ACC112 (cell line): ENCODE results near the gene MYF6.
"Not testable (repeated sequence)": the region's sequence is repeated elsewhere in the genome, so short reads cannot be mapped to it uniquely, and the experiment has no call there.

Experiments
- H2AFZ ChIP-seq: fragments of 200-600 bp; sonication (generic); one replicate; pipeline ENCODE4 v1.6.0; 2017; ENCODE audit warnings: antibody characterized with exemption, low read length; ENCODE audit not compliant: unreplicated experiment
- H3K27ac ChIP-seq: fragments of 200-600 bp; sonication (generic); 2 replicates; pipeline ENCODE4 v1.5.1; 2014; ENCODE audit warnings: low read depth, mild to moderate bottlenecking, antibody characterized with exemption, low read length, moderate library complexity
- H3K27me3 ChIP-seq: fragments of 200-600 bp; sonication (generic); 2 replicates; pipeline ENCODE4 v1.6.1; 2014; ENCODE audit warnings: mild to moderate bottlenecking, antibody characterized with exemption, low read length, moderate library complexity, mixed read lengths; ENCODE audit not compliant: insufficient read depth
- H3K36me3 ChIP-seq: fragments of 200-600 bp; sonication (generic); 2 replicates; pipeline ENCODE4 v1.6.1; 2016; ENCODE audit warnings: mild to moderate bottlenecking, antibody characterized with exemption, low read length, moderate library complexity, mixed read lengths; ENCODE audit not compliant: insufficient read depth
- H3K4me1 ChIP-seq: fragments of 200-600 bp; sonication (generic); one replicate; pipeline ENCODE4 v1.6.1; 2016; ENCODE audit warnings: low read length, mixed read lengths; ENCODE audit not compliant: insufficient read depth, unreplicated experiment, control insufficient read depth
- H3K4me3 ChIP-seq: fragments of 200-600 bp; sonication (generic); 2 replicates; pipeline ENCODE4 v1.5.1; 2014; ENCODE audit warnings: mild to moderate bottlenecking, low read depth, low read length
- H3K79me2 ChIP-seq: fragments of 200-600 bp; sonication (generic); one replicate; pipeline ENCODE4 v1.6.0; 2016; ENCODE audit warnings: low read length; ENCODE audit not compliant: control insufficient read depth, unreplicated experiment, insufficient read depth

Gene MYF6

GRCh38 chr12:80707126-80707829 lies at the start of gene MYF6:
TSS of gene MYF6 (plus strand) at chr12:80707634. CDS start at chr12:80707720, 86 bp downstream.
- Histone ChIP-seq H3K4me1 (peaks cover 14% of the 10 kb centered on the region), H3K79me2 (no peaks in the 10 kb centered on the region), H3K27me3 (no peaks in the 10 kb centered on the region), H3K36me3 (no peaks in the 10 kb centered on the region), H3K4me3 (peak within 1 kb of the TSS; percentile 63), H3K27ac (no peak within 1 kb of the TSS), H2AFZ (no peak within 1 kb of the TSS)

GRCh38 chr12:80659512-80660063 lies 47.8 kb upstream of the MYF6 start:
- no peaks in the 10 kb centered on the region for H3K79me2 ChIP-seq
- H3K4me3 ChIP-seq = no peak overlapping the region
- H3K27me3 ChIP-seq = no peaks in the 10 kb centered on the region
- H3K27ac ChIP-seq = no peak overlapping the region
- H2AFZ ChIP-seq = no peak overlapping the region
- no peaks in the 10 kb centered on the region for H3K36me3 ChIP-seq
- H3K4me1 ChIP-seq = peaks cover 7% of the 10 kb centered on the region

- Histone ChIP-seq H3K27me3 (no peaks in the 10 kb centered on the region), H3K79me2 (no peaks in the 10 kb centered on the region), H3K4me3 (no peak overlapping the region), H3K27ac (no peak overlapping the region), H3K36me3 (no peaks in the 10 kb centered on the region), H2AFZ (no peak overlapping the region), H3K4me1 (no peaks in the 10 kb centered on the region)
These were observed 44.8 kb upstream of the MYF6 start for GRCh38 chr12:80662586-80662985.

GRCh38 chr12:80670214-80670613 lies 37.2 kb upstream of the MYF6 start:
- Histone ChIP-seq H3K27ac (no peak overlapping the region), H3K4me1 (peaks cover 6% of the 10 kb centered on the region), H3K4me3 (no peak overlapping the region), H2AFZ (no peak overlapping the region), H3K27me3 (no peaks in the 10 kb centered on the region), H3K36me3 (no peaks in the 10 kb centered on the region), H3K79me2 (no peaks in the 10 kb centered on the region)

GRCh38 chr12:80676042-80676636 lies 31.3 kb upstream of the MYF6 start:
- not testable (repeated sequence) for H3K27me3 ChIP-seq, H3K4me1 ChIP-seq, H3K4me3 ChIP-seq, H3K36me3 ChIP-seq, H2AFZ ChIP-seq, H3K79me2 ChIP-seq, H3K27ac ChIP-seq

- H3K4me1 ChIP-seq = peaks cover 6% of the 10 kb centered on the region
- H3K27me3 ChIP-seq = no peaks in the 10 kb centered on the region
These were observed 30.6 kb upstream of the MYF6 start for GRCh38 chr12:80676856-80677255.

GRCh38 chr12:80677994-80678393 lies 29.4 kb upstream of the MYF6 start:
- no peaks in the 10 kb centered on the region for H3K79me2 ChIP-seq
- no peak overlapping the region for H2AFZ ChIP-seq
- H3K36me3 ChIP-seq = no peaks in the 10 kb centered on the region
- H3K27me3 ChIP-seq = no peaks in the 10 kb centered on the region
- peaks cover 6% of the 10 kb centered on the region for H3K4me1 ChIP-seq
- no peak overlapping the region for H3K4me3 ChIP-seq
- no peak overlapping the region for H3K27ac ChIP-seq

More at GRCh38 chr12:80676856-80677255, 30.6 kb upstream of the MYF6 start:
- no peaks in the 10 kb centered on the region for H3K36me3 ChIP-seq
- no peak overlapping the region for H3K4me3 ChIP-seq
- H3K79me2 ChIP-seq = no peaks in the 10 kb centered on the region
- no peak overlapping the region for H2AFZ ChIP-seq
- H3K27ac ChIP-seq = no peak overlapping the region

GRCh38 chr12:80679346-80680131 lies 27.9 kb upstream of the MYF6 start:
- no peak overlapping the region for H2AFZ ChIP-seq
- no peaks in the 10 kb centered on the region for H3K79me2 ChIP-seq
- no peaks in the 10 kb centered on the region for H3K27me3 ChIP-seq
- no peak overlapping the region for H3K27ac ChIP-seq
- no peak overlapping the region for H3K4me3 ChIP-seq
- H3K36me3 ChIP-seq = no peaks in the 10 kb centered on the region
- H3K4me1 ChIP-seq = peaks cover 6% of the 10 kb centered on the region

GRCh38 chr12:80681287-80681686 lies 26.1 kb upstream of the MYF6 start:
- H3K27ac ChIP-seq = no peak overlapping the region
- no peaks in the 10 kb centered on the region for H3K27me3 ChIP-seq
- no peaks in the 10 kb centered on the region for H3K79me2 ChIP-seq
- H3K4me3 ChIP-seq = 0 out of 2 replicates have a peak overlapping the region, but pooled peaks have one; percentile 6
- no peaks in the 10 kb centered on the region for H3K4me1 ChIP-seq
- H3K36me3 ChIP-seq = no peaks in the 10 kb centered on the region
- peak overlapping the region; percentile 57 for H2AFZ ChIP-seq

- H3K36me3 ChIP-seq = no peaks in the 10 kb centered on the region
- no peaks in the 10 kb centered on the region for H3K4me1 ChIP-seq
- H2AFZ ChIP-seq = peak overlapping the region; percentile 57
- H3K27ac ChIP-seq = no peak overlapping the region
- no peaks in the 10 kb centered on the region for H3K79me2 ChIP-seq
- H3K27me3 ChIP-seq = no peaks in the 10 kb centered on the region
- peak overlapping the region; percentile 67; the same call in 1 of the 2 replicates for H3K4me3 ChIP-seq
These were observed 25.6 kb upstream of the MYF6 start for GRCh38 chr12:80681786-80682185.
